Measurements from ENCODE around the gene TTF2.
"Not testable (repeated sequence)": the region's sequence is repeated elsewhere in the genome, so short reads cannot be mapped to it uniquely, and the experiment has no call there.

TTF2 gene

DNA sequence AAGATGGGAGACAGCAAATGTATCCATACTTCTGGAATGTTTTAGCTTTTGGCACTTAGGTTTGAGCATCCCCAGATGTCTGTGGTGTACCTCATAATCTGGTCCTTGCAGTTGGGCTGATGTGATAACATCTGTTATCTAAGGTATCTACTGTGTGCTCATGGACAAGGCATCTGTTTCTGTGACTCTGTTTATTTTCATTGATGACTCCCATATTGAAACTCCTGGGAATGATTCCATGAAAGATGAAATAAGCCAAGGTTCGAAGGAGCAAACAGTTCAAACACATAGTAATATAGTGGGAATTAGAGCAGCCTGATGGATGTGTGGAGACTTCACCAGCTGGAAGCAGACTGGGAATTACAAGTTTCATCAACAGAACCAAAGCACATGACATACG lies 82.1 kb downstream of the TTF2 start:
- no peak for DNase-seq (ENCODE audit: low read depth)

DNA sequence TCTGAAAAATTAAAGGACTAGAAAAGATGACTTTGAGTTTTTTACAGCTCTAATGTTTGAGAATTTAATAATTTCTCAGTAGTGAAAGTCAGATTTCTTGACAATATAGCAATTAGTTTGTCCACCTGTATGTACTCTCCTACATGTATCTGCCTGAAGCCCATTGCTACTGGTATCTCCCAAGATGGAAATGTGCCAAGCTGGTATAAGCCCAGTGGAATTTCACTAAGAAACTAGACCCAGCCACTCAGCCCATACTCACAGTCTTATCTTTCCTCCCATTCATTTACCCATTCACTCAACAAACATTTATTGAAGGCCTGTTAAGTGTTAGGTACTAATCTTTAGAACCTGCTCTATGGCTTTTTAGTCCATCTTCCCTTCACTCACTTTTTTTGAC lies 83.0 kb downstream of the TTF2 start:
- DNase-seq (ENCODE audit: low read depth): no peak
- H3K4me3 ChIP-seq (ENCODE audit: low read depth, low read length): no peak overlapping the region

More for the DNA sequence above, 82.1 kb downstream of the TTF2 start:
- H3K4me3 ChIP-seq (ENCODE audit: low read depth, low read length): no peak overlapping the region

DNA sequence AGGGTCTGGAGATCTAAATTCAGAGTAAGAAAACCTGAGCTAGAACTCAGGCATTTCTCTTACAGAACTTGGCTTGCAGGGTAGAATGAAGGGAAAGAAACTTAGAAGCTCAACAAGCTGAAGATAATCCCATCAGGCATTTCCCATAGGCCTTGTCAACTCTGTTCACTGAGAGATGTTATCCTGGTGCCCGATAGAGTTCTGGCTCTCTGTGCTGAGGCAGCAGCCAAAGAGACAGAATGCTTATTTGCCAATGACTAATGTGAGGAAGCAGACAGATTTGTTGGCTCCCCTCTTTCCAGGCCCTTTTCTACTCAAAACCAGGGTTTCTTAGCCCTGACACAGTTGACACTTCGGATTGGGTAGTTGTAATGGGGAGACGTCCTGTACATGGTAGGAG lies 83.7 kb downstream of the TTF2 start:
- DNase-seq (ENCODE audit: low read depth): no peak
- H3K4me3 ChIP-seq (ENCODE audit: low read depth, low read length): no peak overlapping the region

DNA sequence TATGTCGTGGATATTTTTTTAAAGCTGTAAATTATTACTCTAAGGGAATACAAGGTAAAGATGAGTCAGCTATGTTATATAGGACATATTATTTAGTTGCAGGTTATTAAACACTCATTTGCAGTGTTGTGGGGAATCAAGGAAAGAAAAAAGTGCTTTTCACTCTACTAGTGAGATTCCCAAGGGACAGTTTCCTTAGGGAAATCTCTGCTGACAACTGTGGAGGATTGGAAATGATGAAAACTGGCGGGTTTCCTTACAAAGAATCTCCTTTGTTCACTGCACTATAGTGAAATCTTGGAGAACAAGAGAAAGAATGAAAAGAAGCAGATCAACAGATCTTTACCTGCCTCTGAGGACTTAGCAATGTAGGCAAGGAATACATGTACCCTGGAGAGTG lies 85.9 kb downstream of the TTF2 start:
- H3K4me3 ChIP-seq (ENCODE audit: low read depth, low read length): no peak overlapping the region
- DNase-seq (ENCODE audit: low read depth): no peak

DNA sequence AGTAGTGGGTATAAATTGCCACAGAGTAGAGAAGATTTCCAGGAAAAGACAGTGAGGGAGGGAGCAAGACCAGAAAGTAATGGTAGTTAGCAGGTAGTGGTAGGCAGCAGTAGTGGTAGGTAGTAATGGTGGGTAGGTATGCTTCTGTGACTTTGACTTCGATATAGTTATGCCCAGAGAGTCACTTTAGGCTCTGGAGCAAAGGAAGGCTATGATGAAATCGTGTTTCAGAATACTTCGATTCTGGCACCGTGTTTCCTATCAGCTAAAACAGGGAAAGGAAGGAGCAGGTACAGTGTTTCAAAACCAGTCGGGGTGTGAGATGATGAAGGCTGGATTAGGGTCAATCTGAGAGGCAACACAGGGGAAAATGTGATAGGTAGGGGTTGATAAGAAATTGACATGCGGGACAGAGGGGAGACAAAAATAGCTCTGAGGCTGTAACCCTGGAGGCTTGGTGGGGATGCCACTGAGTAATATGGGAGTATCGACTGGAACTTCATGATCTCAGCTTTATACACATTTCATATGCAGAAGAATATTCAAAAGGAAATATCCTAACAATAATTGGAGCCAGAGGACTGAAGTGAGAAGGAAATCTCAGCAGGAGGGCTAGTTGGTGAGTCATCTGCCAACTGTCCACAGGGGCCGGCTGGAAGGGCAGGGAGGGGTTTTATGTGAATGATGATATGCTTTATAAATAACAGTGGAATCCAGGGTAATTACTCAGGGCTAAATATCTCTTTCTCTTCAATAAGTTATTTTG lies 86.6 kb downstream of the TTF2 start:
- peak; percentile 86 for DNase-seq (ENCODE audit: low read depth)
- no peak overlapping the region for H3K4me3 ChIP-seq (ENCODE audit: low read depth, low read length)

DNA sequence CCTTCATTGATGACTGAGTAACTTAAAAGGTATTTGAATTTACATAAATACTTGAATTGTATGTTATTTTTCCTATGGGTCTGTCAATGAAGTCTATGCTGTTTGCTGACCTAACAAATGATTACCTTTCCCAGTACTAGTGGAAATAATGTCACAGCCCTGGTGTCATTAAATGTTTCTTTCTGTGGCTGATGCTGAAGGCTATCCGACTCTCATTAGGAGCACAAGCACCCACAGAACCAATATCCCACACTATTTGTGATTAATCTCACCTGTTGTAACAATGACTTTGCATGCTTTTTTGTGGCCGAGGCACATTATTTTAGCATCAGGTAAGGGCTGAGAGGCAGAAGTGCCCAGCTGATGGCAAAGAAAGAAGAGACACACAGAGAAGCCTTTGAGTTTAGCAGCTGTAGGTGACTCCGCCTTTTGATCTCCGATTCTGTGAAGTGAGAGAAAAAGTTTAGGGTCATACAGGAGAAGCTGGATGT lies 87.3 kb downstream of the TTF2 start:
- no peak overlapping the region for H3K4me3 ChIP-seq (ENCODE audit: low read depth, low read length)
- DNase-seq (ENCODE audit: low read depth): no peak

DNA sequence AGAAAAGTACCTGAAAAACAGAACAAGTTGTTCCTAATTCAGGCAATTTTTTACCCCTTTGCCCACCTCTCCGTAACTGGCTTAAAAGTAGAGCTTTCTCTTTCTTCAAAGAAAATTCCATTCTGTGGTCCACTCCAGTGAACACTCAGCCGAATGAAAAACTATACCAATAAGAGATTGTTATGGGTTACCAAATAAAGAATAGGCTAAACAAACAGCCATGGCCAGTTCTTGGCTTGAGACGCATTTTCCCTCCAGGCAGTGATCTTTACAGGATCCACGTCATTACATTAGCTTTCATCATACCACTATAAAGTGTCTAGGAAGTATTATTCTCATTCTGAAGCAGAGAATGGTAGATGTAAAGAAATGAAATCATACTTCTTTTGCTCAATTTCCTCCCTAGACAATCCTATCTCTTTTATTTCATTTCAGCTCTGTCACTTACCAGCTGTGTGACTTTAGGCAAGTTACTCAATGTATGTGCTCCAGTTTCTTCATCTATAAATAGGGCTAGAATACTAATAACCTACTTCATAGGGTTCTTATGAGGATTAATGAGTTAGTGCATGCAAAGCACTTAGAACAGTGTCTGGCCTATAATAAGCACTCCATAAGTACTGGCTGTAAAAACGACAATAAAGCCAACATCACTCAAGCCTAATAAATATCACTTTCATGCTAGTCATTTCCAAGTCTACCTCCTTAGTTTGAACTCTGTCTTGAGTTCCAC lies 87.9 kb downstream of the TTF2 start:
- DNase-seq (ENCODE audit: low read depth): no peak
- no peak overlapping the region for H3K4me3 ChIP-seq (ENCODE audit: low read depth, low read length)

DNA sequence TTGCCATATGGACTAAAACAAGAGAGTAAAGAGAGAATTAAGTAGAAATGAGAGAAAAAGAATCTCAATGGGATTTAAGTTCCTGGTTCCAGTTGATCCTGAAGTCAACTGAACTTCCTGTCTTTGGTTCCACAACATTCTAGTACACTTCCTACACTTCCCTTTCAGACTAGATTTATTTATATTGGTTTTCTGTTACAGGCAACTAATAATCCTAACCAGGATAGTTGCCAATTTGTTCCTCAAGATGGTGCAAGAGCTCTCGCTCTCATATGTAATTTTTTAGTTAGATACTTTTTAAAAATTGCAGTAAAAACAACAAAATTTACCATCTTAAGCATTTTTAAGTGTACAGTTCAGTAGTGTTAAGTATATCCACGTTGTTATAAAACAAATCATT lies 90.2 kb downstream of the TTF2 start:
- DNase-seq (ENCODE audit: low read depth): no peak
- H3K4me3 ChIP-seq (ENCODE audit: low read depth, low read length): no peak overlapping the region

DNA sequence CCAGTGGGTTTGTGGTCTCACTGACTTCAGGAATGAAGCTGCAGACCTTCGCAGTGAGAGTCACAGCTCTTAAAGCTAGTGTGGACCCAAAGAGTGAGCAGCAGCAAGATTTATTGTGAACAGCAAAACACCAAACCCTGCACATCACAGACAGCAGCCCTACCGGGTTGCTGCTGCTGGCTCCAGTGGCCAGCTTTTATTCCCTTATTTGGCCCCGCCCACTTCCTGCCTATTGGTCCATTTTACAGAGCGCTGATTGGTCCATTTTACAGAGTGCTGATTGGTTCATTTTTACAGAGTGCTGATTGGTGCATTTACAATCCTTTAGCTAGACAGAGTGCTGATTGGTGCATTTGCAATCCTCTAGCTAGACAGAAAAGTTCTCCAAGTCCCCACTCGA lies 91.2 kb downstream of the TTF2 start:
- H3K4me3 ChIP-seq (ENCODE audit: low read depth, low read length): not testable (repeated sequence)

More for the DNA sequence above, 91.2 kb downstream of the TTF2 start:
- not testable (repeated sequence) for DNase-seq (ENCODE audit: low read depth)

Measured in skeletal muscle cell (primary cell).